Cerebellar nuclear complex (tissue), 1 donor: ENCODE measurements around the gene COASY.
"Not testable (repeated sequence)": the region's sequence is repeated elsewhere in the genome, so short reads cannot be mapped to it uniquely, and the experiment has no call there.

Experiments used
- DNase-seq, 2 experiments: peaks; one replicate each; lab custom pipeline; 2025; lab: John Stamatoyannopoulos, UW

Gene COASY

DNA sequence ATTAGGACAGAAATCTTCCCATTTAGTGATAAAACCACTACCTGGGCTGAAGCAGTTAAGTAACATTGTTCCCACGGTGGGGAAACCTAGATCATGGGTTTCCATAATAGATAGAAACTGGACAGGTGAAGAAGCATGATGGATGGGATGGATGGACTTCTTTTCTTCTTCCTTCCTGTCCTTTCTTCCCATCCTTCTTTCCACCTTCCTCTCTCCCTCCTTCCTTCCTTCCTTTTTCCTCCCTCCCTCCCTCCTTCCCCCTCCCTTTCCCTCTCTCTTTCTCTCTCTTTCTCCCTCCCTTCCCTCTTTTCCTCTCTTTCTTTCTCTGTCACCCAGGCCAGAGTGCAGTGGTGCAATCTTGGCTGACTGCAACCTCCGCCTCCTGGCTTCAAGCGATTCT is 12.5 kb downstream of the COASY start:
- DNase-seq: no peak

DNA sequence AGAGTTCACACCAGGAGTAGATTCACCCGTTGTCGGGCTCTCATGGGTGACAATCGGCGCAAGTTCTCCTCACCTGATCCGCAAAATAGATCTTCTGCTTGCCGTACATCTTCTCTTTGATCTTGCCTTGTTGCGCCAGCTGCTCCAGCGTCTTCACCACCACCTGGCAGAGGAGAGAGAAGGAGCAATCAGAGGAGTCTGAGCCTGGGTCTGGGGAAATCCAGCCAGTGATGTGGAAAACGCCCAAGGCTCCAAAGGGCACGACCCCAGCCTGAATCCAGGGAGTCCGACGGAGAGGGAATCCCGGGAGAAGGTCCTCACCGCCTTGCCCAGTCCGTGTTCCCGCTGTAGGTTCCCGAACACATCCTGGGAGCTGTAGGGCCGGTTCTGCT is 15.2 kb downstream of the COASY start:
- DNase-seq: no peak

DNA sequence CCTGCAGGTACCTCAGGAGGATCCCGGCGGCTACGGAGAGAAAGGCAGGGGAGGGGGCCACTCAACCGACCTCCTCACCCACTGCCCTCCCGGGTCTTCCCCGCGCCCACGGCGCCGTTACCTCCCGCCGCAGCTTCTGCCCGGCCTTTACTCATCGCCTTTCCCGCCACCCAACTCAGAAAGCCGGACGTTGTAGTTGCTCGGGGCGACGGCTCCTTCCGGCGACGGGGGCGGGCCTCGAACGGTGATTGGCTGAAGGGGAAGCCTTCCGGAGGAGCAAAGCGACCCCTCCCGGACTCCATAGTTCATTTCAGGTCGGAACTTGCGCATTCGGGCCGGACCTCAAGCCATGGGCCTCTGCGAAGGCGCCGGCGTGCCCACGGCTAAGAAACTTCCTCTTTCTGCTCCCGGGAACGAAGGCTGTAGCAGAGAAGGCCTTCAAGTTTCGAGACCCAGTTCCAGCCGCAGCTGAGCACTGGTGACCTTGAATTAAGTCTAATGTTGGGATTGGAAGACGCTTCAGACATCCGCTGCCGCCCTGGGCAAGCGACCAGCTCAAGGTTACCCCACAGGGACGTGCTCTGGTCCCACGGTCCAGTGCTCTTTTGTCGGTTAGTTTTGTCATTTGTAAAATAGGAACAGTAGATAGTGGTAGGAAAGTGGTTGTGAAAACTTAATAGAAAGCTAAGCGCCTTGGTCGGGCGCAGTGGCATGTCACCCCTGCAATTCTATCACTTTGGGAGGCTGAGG is 15.8 kb downstream of the COASY start, which contains the start of gene PSMC3IP:
Gene PSMC3IP (minus strand): TSS at position 198 of the 750 bp plus-strand sequence. CDS start 43 bp downstream, at position 155.
- DNase-seq: peak; percentile 80 to 86

DNA sequence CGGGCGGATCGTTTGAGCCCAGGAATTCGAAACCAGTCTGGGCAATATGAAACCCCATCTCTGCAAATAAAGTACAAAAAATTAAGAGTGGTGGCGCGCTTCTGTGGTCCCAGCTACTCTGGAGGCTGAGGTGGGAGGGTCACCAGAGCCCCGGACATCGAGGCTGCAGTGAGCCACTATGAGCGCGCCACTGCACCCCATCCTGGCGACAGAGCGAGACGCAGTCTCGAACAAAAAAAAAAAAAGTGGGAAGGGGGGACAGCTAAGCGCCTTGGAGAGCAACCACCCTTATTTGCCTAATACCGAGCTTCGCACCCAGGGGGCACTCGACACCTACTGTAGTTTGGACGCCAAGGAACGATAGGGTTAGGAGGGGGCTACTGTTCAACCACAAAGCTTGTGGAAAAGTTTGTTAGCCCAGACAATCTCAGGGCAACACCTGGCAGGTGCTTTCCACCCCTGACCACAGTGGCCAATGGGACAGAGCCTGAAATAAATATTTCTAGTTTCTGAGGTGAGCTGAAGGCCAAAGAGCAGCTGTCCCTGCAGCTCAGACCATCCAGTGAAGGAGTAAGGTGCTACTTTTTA is 16.4 kb downstream of the COASY start:
- no peak for DNase-seq

DNA sequence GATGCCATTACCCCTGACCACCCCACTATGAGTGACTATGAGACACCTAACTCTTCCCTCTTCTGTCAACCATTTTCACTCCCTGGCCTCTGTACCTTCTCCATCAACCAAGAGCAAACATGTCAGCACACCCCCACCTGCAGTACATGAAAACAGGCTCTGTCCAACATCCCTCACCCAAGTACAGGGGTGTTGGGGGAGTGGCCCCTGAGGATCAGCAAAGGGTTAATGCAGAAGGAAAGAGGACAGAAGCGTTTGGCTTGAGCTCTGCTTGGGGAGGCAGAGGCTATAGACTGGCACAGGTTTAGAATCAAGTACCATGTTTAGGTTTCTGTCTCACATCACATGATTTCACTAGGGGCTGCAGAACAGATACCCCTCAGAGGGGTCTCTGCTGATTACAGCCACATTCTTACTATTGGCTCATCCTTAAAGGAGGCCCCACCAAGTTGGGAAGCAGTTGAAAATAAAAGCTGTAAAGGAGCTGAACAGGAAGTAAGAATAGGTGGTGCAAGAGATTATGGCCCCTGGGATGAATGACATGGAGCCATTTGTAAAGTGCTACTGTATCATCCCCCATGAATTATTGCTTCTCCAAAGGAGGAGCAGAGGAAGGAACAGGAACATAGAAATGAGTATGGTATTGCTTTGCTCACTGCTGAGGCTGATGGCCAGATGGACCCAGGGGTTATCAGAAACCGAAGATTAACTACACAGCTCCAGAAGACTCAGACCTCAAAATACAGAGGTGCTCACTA is 18.0 kb downstream of the COASY start:
- no peak for DNase-seq

DNA sequence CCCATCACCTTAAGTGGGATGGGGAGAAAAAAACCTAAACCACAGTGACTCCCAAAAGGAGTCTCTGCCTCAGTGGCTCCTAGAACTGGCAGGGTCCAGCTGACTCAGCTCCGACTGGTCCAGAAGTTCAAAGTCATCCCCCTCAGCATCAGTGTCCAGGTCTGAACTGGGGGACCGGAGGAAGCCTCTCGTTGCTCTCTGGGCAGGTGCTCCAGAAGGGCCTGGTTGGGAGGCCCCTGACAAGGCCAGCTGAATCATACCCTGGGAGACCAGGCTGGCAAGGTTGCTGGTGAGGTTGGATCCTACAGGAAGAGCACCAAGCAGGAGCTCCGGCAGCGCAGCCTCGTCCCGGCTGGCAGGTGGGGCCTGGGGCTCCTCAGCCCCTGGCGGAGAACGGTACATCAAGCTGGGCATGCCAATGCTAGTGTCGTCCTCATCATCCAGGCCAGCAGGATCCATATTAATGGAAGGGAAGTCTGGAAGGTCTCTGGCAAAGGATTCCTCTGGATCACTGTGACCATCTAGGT is 19.9 kb downstream of the COASY start:
- DNase-seq: no peak

DNA sequence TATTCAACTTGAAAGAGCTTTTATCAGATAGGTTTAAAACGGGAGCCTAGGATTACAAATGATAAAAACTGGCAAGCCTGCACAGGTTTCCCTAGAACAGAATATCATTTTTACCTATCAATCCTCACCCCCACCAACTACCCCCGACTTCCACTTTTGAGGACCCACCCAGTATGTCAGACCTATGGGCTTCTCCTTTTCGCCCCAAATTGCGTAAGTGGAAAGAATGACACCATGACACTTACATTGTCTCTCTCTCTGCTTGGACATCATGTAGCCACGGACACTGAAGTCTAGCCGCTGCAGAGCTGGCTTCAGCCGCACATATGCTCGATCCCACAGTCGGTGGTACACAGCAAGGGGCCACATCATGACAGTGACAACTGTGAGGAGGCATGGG is 22.9 kb downstream of the COASY start:
- no peak for DNase-seq

DNA sequence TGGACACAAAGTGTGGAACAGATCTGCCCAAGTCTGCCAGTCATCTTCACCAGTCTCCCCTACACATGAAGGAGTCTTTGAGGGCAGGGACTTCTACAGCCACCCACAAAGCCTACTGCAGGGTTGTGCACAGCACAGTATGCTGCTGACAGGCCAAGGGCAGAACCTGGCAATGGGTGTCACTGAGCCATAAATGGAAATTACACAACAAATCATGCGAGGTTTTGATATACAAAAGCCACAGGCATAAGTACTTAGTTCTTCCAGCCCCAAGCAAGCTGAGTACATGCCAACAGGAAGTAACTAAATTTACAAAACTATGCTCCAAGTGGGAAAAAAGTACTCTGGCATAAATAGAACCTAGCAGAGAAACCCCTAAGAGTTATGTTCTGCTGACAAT is 23.4 kb downstream of the COASY start:
- no peak for DNase-seq

DNA sequence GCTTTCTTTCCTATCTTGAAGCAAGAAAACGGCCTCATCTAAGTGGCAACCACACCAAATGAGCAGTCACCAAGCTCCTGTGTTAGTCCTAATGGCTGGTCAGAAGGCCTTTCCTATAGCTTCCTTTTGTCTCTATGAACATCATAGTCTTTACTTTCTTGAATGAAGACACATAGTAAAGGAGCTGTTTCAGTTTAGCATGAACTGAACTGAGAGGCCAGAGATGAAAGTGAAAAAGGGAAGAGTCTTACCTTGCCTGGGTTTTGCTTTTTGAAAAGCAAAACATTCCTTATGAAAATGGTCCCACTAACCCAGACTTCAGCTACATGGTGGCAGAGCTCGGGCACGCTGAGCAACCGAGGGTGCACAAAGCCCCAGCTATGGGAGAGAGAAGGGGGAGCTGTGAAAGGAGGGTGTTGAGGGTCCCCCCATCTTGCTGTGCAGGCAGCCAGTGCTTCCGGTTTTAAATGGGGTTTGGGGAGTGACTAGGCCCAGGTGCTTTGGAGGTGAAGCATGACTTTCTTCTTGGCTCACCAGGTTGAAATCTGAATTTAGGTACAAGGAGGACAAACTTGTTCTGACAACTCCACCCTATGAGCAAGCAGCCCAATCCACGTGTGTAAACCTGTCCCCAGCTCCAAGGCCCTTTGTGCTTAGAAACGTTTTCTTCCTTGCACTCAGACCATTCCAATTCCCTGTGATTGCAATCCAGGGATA is 24.7 kb downstream of the COASY start:
- no peak for DNase-seq

DNA sequence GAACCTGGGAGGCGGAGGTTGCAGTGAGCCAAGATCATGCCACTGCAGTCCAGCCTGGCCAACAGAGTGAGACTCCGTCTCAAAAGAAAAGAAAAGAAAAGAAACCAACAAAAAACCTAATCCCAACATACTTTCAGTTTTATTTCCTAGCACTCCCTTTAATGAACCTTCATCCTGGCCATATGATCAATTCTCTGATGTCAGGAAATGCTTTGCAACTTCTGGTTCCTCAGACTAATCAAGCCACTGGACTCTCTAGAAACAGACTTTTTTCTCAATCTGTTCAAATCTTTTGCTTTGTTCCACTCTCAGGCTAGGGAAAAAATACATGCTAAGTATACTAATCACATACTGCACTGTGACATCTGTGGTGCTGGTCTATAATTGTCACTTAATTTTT is 28.9 kb downstream of the COASY start:
- no peak for DNase-seq

DNA sequence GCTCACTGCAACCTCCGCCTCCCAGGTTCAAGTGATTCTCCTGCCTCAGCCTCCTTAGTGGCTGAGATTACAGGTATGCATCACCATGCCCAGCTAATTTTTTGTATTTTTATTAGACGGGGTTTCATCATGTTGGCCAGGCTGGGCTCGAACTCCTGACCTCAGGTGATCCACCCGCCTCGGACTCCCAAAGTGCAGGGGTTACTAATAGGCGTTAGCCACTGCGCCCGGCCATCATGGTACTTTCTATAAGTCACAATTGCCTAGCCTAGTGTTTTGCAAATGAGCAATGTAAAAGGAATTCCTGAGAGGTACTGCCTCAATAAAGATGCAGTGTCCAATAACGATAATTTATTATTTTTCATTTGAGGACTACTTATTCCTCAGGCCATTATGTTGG is 29.5 kb downstream of the COASY start:
- DNase-seq: no peak

DNA sequence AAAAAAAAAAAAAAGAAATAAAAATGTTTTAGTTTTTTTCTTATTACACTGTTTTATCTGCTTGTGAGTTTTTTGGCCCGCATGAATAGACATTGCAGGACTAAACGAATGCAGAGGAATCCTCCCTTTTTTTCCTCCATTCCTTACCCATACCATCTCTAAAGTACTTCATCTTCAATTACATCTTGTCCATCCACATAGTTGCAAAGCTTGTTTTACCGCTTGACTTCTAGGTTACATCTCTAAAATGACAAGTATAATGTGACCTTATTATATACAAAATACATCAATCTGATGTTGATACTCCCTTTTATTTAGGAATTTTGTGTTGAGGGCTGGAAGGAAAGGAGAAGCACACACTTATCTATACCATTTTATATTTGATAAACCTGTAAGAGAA is 34.4 kb downstream of the COASY start:
- no peak for DNase-seq

DNA sequence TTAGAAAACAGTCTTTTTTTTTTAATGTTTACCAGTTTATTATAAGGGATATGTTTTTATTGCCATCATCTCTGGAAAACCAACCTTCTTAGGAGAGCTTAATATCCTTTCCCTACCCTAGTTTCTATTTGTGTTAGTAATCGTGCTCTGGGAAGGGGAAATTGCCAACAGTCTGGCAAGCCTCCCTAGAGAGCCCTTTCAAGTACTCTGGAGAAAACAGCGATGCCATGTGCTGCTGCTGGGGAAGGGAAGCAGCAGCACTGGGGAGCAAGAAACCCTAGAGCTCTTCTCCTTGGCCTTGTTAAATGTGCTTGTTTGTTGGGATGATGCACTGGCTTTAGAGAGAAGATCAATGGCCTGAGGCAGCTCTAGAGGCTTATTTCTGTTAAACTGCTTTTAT is 37.0 kb downstream of the COASY start:
- DNase-seq: no peak

DNA sequence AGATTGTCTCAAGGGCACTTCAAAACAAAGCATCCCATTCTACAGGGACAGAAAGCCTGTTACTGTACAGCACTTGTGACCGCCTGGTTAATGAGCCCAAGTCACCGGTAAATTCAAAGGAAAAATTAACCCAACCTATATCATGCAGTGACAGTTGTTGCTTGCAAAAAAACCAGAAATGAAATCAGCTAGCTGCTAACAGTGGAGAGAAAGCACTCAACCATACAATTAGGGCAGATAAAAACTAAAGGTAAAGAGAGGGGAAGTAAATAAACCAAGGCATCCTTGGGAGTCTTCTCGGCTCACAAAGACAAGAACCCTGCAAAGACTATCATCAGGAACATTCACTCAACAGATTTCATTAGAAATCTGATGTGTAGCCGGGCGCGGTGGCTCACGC is 41.4 kb downstream of the COASY start:
- DNase-seq: no peak

DNA sequence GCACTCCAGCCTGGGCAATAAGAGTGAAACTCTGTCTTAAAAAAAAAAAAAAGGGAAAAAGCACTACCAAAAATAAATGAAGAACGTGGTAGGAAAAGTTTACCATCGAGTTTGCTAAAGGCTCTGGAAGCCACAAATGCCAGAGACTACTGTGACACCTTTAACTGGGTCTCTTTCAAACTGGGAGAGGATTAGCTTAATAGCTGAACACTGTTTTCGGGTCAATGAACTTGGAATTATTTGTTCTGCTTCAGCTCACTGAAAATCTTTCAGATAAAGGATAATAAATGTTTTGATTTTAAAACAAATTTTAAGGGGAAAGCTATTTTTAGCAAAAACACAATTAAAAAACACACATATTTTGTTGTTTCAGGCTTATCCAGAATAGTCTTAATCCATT is 45.8 kb downstream of the COASY start:
- DNase-seq: no peak

DNA sequence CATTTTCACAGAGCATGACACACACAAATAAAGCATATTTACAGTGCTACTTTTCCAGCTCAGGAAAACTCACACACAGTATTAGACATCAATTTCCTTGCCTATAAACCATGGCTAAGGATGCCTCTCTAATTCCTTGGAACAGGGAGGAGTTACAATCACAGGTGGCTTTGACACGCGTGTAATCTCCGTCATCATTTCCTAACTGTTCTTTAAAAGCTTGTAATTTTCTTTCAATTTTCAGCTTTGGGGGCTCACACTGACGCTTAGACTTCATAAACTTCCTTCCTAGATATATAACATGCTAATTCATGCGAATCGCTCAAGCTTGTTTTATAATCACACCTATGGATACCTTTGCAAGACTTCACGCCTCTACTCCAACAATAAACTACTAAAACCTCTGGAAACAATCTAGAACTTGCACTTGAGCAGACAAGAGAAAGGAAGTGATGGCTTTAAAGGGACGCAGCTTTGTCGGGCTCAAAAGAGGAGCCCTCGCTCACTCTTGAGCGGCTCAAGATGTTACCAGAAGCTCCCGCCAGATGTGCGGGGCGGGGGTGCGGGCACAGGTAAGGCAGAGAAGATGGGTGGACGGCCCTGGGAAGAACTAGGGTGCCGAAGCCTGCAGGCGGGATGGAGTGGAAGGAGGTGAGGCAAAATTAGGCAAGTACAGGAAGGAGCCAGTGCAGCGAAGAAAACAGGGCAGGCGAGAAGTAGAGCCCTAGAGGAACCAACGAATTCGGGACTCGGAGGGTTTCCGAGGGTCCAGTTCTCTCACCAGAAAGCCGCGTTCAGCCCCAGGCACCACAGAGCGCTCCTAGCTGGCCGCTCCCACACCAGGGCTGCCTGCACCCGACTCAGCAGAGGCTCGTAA is 46.6 kb downstream of the COASY start:
- no peak for DNase-seq

DNA sequence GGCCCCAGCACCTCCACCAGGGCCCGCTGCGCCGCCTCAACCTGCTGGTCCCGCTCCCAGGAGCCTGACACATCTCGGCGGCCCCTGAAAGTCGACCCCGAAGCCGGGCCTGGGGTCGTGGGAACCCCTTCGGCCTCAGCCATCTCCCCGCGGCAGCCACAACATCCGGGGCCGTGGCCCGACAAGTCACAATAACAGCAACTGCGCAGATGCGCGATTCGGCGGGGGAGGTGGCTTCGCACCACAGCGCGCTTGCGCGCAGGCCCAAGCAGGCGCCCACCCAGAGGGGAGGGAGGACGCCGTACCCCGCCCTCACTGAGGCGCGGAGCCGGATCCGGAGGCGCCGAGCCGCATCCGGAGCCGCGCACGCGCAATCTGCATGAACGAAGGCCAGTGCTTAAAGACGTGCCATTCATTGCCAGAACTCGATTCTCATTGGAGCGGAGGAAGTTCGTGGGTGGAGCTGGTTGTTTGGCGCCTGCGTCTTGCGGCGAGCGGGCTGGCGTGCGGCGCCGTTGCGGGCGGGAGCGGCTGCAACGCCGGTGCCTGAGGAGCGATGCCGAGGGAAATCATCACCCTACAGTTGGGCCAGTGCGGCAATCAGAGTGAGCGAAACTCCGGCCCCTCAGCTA is 47.4 kb downstream of the COASY start, which contains the start of the genes RETREG3 and TUBG1:
Gene RETREG3 (minus strand): TSS at position 193 of the 632 bp plus-strand sequence. CDS start 50 bp downstream, at position 143.
Gene TUBG1 (plus strand): TSS at position 502 of the 632 bp plus-strand sequence. CDS start 55 bp downstream, at position 557.
- DNase-seq: peak; percentile 91 to 96

DNA sequence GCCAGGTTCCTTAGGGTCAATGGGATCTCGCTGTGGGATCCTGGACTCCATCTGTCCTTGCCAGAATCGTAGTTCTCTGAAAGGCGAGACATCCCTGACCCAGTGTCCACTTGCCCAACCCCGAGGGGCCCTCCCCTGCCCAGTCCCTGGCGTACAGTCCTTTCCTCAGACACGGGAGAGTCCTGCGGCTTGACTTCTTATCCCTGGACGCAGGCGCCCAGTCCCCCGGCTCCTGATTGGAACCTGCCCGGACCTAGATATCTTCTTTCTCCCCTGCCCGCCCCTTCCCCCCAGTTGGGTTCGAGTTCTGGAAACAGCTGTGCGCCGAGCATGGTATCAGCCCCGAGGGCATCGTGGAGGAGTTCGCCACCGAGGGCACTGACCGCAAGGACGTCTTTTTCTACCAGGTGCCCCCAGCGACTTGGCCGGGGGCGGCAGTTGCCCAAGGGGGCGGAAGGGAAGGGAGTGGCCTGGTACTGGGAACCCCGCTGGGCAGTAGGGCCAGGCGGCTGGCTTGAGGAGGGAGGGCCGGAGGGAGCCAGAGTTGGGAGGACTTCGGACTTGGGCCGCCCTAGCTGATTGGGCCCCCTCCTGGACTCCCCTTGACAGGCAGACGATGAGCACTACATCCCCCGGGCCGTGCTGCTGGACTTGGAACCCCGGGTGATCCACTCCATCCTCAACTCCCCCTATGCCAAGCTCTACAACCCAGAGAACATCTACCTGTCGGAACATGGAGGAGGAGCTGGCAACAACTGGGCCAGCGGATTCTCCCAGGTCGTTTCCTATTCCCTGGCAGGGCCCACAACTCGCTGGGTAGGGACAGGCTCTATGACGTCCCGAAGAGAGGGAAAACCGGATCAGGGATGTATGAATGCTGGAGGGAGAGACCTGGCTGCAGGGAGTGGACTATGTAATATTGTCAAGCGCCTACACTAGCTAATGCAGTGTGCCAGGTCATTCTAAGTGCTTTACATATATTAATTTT is 48.2 kb downstream of the COASY start:
- not testable (repeated sequence) for DNase-seq

DNA sequence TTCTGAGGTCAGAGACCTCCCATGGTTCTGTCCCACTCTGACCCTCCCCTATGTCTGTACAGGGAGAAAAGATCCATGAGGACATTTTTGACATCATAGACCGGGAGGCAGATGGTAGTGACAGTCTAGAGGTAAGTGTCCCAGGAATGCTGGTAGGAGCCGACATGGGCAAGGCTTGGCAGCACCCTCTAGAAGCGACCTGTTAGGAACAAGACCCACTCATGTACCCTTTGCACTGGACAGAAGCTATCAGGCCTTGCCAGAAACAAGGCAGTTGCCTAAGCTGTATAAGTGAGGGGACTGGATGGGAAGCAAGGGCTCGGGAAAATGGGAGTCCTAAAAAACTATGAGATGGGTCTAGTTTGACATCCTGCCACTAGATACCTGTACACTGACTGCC is 50.1 kb downstream of the COASY start:
- no peak for DNase-seq
